GM12872 (cell line): Measurements from ENCODE around the gene KRT3.

Experiments
- TF ChIP-seq, protein P1 (sequence below): IDR thresholded peaks from 3 replicates; pipeline ENCODE4 v1.5.1; 2011; ENCODE audit warnings: low read depth, mild to moderate bottlenecking, low read length, moderate library complexity; ENCODE audit not compliant: insufficient read depth

KRT3 gene

DNA sequence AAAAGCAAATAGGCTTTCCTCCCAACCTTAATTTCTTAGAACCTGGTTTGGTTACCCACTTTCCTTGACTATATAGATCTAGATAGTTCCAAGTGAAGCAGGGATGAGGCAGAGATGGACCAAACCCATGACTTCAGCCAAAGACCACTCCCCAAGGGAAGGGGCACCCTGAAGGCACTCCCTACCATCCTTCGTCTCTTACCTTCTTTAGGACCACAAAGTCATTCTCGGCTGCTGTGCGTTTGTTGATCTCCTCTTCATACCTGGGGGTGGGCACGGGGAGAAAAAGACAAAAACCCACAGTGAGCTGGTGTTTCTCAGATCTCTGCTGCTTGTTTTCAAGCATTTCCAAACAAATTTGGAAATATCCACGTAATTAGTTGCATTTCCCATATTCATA is 14.6 kb upstream of the KRT3 start:
- TF ChIP-seq, protein P1, sequence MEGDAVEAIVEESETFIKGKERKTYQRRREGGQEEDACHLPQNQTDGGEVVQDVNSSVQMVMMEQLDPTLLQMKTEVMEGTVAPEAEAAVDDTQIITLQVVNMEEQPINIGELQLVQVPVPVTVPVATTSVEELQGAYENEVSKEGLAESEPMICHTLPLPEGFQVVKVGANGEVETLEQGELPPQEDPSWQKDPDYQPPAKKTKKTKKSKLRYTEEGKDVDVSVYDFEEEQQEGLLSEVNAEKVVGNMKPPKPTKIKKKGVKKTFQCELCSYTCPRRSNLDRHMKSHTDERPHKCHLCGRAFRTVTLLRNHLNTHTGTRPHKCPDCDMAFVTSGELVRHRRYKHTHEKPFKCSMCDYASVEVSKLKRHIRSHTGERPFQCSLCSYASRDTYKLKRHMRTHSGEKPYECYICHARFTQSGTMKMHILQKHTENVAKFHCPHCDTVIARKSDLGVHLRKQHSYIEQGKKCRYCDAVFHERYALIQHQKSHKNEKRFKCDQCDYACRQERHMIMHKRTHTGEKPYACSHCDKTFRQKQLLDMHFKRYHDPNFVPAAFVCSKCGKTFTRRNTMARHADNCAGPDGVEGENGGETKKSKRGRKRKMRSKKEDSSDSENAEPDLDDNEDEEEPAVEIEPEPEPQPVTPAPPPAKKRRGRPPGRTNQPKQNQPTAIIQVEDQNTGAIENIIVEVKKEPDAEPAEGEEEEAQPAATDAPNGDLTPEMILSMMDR = no peak

DNA sequence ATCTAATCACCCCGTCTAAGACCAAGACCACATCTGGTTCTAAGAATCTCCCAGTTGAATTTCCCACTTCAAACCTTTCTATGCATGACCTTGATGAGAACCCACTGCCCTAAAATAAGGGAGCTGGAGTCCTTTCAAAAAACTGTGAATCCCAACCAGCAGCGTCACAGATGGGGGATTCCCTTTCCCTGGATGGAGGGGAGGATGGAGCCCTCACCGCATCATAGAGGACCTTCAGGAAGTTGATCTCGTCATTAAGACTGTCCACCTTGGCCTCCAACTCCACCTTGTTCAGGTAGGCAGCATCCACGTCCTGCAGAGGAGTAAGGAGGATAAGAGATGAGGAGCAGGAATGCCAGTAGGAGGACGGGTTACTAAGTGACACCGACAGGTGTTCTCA is 13.2 kb upstream of the KRT3 start:
- TF ChIP-seq, protein P1 = no peak

DNA sequence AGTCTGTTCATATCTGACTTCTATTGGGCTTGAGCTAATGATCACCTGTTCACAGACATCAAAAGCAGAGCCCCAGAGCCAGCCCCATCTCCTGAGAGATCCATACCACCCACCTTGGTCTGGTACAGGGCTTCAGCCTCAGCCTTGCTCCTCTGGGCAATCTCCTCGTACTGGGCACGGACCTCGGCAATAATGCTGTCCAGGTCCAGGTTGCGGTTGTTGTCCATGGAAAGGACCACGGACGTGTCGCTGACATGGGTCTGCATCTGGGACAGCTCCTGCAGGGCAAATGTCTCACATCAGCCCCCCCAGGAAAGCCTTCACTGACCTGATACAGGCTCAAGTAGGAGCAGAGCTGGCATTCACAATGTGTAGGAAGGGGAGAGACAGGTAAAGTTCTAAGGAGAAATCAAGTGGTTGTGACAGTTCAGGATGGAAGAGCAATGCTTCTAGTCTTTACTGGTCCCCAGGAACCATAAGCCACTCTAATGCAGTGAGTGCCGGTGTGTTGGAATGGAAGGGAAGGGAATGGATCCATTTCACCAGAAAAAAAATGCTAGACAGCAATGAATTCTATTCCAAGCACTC is 12.8 kb upstream of the KRT3 start:
- TF ChIP-seq, protein P1 = no peak

DNA sequence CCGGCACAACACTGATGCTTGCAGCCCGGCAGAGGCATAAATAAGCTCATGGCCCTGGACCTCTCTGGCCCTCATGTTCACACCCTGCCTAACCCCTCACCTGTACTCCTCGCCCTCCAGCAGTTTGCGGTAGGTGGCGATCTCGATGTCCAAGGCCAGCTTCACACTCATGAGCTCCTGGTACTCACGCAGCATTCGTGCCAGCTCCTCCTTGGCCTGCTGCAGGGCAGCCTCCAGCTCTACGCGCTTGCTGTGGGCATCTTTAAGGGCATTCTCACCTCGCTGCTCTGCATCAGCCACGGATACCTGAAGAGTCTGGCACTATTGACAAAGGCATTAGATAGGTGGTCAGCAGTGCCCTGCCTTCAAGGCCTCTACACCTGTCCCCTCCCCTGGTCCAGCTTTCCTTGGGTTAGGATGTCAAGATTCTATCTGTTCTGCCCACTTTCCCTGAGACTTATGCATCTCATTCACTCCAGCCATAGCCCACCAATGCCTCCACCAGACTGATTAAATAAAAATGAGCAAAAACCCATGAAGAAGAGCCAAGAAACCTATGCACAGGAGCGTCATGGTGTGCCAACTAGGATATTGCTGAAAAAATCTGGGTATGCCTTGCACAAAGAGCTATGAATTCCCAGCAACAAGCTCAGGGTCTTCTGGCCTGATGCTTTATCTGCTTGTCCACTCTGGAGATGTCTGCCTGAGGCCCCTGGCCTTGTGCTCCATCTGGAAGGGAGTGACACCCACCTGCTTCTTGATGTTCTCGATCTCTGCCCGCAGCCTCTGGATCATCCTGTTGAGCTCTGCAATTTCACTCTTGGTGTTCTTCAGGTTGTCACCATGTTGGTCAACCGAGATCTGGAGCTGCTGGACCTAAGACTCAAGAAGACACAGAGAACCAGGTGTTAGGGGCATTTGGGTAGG is 11.9 kb upstream of the KRT3 start:
- TF ChIP-seq, protein P1 = no peak

DNA sequence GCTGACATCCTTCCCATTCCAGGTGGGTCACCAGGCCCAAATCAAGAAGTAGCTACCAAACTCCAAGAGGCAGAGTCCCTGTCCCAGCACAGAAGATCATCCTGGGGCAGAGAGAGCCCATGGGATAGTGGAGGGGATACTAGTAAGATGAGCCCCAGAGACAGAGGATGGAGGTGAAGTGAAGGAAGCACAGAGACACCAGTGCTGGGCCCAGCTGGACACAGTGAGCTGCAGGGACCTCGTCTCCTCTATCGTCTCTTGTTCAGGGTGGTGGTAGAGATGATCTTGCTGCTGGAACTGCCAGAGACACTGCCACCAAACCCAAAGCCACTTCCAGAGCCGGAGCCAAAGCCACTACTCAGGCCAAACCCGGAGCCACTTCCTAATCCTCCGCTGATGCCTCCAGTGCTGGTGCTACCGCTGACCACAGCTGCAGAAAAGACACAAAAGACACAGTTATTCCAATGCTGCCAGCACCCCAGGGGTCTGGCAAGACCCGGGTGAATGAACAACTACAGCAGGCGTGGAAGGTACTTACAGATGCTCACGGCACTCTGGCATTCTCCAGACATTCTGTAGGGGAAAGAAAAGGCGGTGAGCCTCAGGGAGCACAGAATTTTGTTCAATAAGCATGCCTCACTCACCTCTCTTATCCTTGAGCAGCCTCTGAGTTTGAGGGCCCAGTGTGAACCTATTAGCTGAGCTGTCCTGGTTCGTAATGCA is 11.1 kb upstream of the KRT3 start:
- TF ChIP-seq, protein P1 = no peak

DNA sequence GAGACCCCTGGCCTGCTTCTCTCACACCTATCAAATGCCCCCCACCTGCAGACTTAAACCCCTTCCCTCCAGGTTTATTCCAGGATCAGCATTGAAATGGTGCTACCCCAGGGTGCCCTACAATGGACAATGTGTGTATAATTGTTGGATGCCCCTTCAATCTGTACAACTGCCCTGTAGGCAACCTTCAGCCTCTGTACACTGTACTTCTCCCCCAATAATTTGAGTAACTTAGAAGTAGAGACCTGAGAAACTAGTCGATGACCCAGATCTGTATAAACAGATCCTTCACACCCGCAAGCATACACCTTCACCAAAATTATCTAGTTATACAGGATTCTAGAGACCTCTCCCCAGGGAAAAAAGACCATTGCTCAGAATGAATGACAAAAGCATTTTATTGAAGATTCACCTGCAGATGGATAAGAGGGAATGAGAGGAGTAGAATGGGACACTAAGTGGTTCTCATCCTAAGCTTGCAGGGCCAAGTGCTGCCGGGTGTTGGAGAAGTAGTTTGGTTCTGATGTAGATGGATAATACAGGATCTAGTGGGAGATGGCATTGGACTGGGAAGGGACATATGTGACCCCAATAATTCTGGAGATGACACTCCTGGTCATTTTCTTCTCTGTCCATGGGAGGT is 10.4 kb upstream of the KRT3 start:
- TF ChIP-seq, protein P1 = no peak

DNA sequence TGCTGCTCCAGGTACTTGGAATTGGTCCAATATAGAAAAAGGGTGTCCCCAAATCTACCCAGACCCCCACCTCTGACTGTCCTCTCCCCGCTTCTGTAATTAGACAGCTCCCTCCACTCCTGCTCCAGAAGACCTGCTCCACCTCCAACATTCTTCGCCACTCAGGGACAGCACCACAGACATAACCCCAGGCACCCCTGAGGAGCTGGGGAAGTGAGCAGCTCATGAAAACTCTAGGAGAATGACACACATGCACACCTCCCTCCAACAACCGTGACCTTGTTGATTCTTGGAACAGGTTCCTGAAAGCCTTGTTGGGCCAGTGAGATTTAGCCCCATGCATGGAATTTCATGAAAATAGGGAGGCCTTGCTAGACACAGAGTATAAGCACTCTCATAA is 9.8 kb upstream of the KRT3 start:
- TF ChIP-seq, protein P1 = no peak
